ENCODE measurements around the gene ERICH6B. TPM values are rescaled to one million over a fixed set of nuclear protein-coding genes. Genes with fewer than 3 reads are reported as not detected.

ERICH6B gene
- total and polyA plus RNA-seq, 5 donors = not detected

DNA sequence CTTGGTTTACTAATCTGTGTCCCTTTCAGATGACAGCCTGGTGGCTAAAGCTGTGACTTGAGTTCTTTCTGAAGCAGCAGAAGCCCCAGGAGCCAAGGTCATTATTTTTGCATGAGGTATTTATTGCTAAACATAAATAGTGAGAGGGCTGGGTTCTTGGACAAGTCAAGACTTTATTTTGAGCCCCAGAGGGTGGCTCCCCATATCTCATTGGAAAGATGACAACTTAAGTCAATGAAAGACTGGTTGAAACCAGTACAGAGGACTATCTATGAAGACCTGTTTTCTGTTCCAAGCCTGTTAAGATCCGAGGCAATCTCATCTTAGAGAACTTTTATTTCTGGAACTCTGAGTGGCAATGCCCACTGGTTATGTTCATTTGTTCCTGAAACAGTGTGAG is 14.4 kb upstream of the ERICH6B start:
- no peaks in the 10 kb centered on the region for H3K27me3 ChIP-seq (ENCODE audit: control insufficient read depth, insufficient read depth)
- no peak for DNase-seq
- 62% methylated on average over 1 of the region's 1 CpG for WGBS
- H3K4me3 ChIP-seq (ENCODE audit: low read length) = no peak overlapping the region
- ATAC-seq = no peak
- H3K9me3 ChIP-seq (ENCODE audit: control insufficient read depth, low read length) = no peaks in the 10 kb centered on the region
- H3K4me1 ChIP-seq (ENCODE audit: control insufficient read depth, insufficient read depth, low read length) = peaks cover 1% of the 10 kb centered on the region
- intact Hi-C loops (cut with DNase I) = no loop called here
- H3K27ac ChIP-seq (ENCODE audit: low read length) = no peak overlapping the region

DNA sequence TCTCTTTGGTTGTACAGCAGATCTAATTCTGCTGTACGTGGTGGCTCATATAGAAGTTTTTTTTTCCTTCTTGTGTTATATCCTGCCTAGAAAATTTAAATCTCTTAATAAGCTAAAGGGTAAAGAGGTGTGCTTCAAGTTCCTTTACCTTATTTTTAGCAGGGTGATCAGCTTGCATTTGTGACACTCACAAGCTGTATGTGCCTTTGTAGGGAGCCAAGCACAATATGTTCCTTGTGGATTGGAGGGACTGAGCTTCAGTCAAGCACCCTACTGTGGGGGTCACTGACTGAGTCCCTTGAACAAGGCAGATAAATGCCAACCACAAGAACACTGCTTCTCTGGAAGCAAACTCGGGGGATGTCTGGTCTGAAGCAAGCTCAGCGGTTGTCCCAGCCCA is 12.6 kb upstream of the ERICH6B start:
- no peaks in the 10 kb centered on the region for H3K9me3 ChIP-seq (ENCODE audit: control insufficient read depth, low read length)
- H3K4me3 ChIP-seq (ENCODE audit: low read length) = no peak overlapping the region
- 79% methylated on average over 3 of the region's 3 CpGs for WGBS
- H3K27me3 ChIP-seq (ENCODE audit: control insufficient read depth, insufficient read depth) = no peaks in the 10 kb centered on the region
- intact Hi-C loops (cut with DNase I) = no loop called here
- peaks cover 1% of the 10 kb centered on the region for H3K4me1 ChIP-seq (ENCODE audit: control insufficient read depth, insufficient read depth, low read length)
- ATAC-seq (no peak), DNase-seq (no peak)
- no peak overlapping the region for H3K27ac ChIP-seq (ENCODE audit: low read length)

DNA sequence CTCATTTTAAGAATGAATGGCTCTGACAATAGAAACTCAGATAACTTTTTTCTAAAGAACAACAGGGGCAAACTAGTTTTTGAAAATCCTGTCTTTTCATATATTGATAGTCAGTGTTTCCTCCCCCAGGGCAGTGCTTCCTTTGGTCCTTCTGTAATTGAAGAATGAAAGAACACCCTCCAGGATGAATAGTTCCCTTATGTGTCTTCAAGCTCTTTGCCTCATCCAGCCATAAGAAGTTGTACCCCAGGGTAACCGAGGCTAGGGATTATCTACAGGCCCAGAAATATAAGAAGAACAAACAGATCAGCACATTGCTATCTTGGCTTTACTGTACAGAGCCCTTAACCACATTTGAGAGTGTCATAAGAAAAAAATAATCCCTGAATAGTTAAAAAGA is 12.1 kb upstream of the ERICH6B start:
- Histone ChIP-seq H3K27ac (ENCODE audit: low read length) (no peak overlapping the region), H3K4me1 (ENCODE audit: control insufficient read depth, insufficient read depth, low read length) (peaks cover 1% of the 10 kb centered on the region), H3K9me3 (ENCODE audit: control insufficient read depth, low read length) (no peaks in the 10 kb centered on the region), H3K4me3 (ENCODE audit: low read length) (no peak overlapping the region), H3K27me3 (ENCODE audit: control insufficient read depth, insufficient read depth) (no peaks in the 10 kb centered on the region)
- ATAC-seq = no peak
- intact Hi-C loops (cut with DNase I) = no loop called here
- no peak for DNase-seq
- WGBS = 51% methylated on average over 1 of the region's 1 CpG

DNA sequence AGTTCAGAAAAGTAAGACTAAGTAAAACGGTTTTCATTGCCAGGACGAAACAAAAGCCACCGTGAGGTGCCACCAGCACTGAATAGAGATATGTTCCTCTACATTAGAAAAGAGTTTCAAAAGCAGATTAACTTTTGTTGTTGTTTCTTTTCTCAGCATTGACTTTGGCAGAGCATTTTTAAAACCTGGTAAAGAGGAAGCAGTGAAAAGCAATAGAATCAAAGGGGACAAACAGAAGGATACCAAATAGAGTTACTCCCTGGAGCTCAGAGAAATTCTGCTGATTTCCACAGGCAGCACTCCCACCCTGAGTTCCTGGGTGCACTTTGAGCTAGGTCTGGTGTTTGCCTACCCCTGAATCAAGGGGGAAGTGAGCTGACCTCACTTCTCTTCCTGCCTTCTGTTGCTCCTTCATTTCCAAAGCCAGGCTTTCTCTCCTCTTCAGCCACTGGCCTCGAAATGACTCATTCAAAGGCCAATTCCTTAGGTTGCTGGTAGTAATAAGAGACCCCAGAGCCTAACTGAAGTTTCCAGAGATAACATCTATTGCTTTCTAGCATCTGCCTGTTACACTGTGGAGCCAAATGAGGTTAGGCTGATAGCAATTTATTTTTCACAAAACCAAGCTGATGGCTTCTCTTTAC is 11.3 kb upstream of the ERICH6B start:
- Histone ChIP-seq H3K27me3 (ENCODE audit: control insufficient read depth, insufficient read depth) (no peaks in the 10 kb centered on the region), H3K4me3 (ENCODE audit: low read length) (no peak overlapping the region), H3K27ac (ENCODE audit: low read length) (no peak overlapping the region), H3K9me3 (ENCODE audit: control insufficient read depth, low read length) (no peaks in the 10 kb centered on the region), H3K4me1 (ENCODE audit: control insufficient read depth, insufficient read depth, low read length) (peaks cover 1% of the 10 kb centered on the region)
- WGBS = 47% methylated on average over 4 of the region's 4 CpGs
- ATAC-seq (no peak), DNase-seq (no peak)
- intact Hi-C loops (cut with DNase I) = no loop called here

DNA sequence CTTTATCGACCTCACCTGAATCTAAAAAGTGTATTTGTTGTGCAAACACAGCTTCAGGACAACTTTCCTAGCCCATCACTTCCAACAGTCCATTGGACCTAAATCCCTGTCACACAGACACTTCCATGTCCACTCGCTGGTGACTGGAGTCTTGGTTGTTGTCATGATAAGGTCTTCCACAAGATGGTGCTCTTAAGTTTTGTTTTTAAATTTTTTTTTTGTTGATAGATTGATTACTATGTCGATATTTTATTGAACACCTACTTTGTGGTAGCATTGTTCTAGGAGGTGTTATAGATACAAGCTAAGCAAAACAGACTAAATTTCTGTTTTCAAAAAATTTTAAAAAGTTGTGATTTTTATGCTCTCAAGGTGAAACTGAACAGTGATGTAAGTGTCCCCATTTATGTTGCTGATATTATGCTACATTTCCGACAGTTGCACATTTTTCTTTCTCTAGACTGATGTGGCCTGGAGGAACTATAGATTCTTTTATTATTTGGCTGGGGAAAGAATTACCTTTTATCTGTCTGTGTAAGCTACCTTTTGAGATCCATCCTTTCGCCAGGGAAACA is 8.1 kb upstream of the ERICH6B start:
- Histone ChIP-seq H3K4me1 (ENCODE audit: control insufficient read depth, insufficient read depth, low read length) (peaks cover 1% of the 10 kb centered on the region), H3K27me3 (ENCODE audit: control insufficient read depth, insufficient read depth) (no peaks in the 10 kb centered on the region), H3K4me3 (ENCODE audit: low read length) (no peak overlapping the region), H3K9me3 (ENCODE audit: control insufficient read depth, low read length) (no peaks in the 10 kb centered on the region), H3K27ac (ENCODE audit: low read length) (no peak overlapping the region)
- DNase-seq = no peak
- intact Hi-C loops (cut with DNase I) = no loop called here
- ATAC-seq = no peak
- 43% methylated on average over 5 of the region's 5 CpGs for WGBS

DNA sequence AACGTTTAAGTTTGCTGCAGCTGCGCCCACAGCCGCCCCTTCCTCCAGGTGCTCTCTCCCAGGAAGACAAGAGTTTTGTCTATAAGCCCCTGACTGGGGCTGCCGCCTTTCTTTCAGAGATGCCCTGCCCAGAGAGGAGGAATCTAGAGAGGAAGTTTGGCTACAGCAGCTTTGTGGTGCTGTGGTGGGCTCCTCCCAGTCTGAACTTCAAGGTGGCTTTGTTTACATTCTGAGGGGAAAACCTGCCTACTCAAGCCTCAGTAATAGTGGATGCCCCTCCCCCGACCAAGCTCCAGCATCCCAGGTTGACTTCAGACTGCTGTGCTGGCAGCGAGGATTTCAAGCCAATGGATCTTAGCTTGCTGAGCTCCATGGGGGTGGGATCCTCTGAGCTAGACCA is 6.4 kb upstream of the ERICH6B start:
- DNase-seq (no peak), ATAC-seq (no peak)
- H3K4me1 ChIP-seq (ENCODE audit: control insufficient read depth, insufficient read depth, low read length) = no peaks in the 10 kb centered on the region
- no peak overlapping the region for H3K4me3 ChIP-seq (ENCODE audit: low read length)
- no peaks in the 10 kb centered on the region for H3K9me3 ChIP-seq (ENCODE audit: control insufficient read depth, low read length)
- H3K27ac ChIP-seq (ENCODE audit: low read length) = no peak overlapping the region
- H3K27me3 ChIP-seq (ENCODE audit: control insufficient read depth, insufficient read depth) = no peaks in the 10 kb centered on the region
- WGBS = 37% methylated on average over 6 of the region's 6 CpGs
- intact Hi-C loops (cut with DNase I) = no loop called here

DNA sequence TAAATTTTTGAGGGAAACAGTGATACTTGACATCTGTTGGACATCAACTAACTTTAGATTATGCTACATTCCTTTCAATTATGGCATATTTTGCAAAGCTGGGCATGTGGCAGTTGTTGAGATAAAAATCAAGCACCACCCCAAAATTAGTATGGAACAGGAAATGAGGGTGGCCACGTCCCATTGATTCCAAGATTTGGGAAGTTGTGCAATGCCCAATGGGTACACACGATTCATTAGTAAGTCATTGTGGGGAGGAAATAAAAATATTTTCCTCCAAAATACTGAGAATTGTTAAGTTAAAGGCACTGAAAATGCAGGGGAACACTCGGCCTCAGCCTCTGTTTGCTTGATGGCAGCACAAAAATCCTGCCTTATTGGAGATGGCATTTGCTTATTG is 7.6 kb downstream of the ERICH6B start:
- Histone ChIP-seq H3K4me1 (ENCODE audit: control insufficient read depth, insufficient read depth, low read length) (no peaks in the 10 kb centered on the region), H3K4me3 (ENCODE audit: low read length) (no peak overlapping the region), H3K27me3 (ENCODE audit: control insufficient read depth, insufficient read depth) (no peaks in the 10 kb centered on the region), H3K27ac (ENCODE audit: low read length) (no peak overlapping the region), H3K9me3 (ENCODE audit: control insufficient read depth, low read length) (no peaks in the 10 kb centered on the region)
- intact Hi-C loops (cut with DNase I) = no loop called here
- ATAC-seq (no peak), DNase-seq (no peak)
- 52% methylated on average over 3 of the region's 3 CpGs for WGBS

DNA sequence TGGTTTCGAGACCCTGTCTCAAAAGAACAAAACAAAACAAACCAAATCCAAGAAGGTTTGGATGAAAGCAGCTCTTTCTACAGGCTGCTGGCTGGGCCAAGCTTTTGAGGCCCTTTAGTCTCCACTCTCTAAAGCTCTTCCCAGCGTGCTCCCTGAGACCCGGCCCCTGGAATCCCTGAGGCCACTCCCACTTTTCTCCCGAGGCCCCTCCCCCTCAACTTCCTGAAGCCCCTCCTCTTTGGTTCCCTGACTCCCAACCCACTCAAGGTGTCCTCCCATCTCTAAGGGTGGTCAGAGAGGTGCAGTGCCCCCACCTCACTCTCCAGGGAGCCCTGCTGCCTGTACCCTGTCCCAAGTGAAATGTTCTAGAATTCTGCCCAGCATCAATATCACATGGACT is 10.6 kb downstream of the ERICH6B start:
- Histone ChIP-seq H3K27me3 (ENCODE audit: control insufficient read depth, insufficient read depth) (no peaks in the 10 kb centered on the region), H3K4me1 (ENCODE audit: control insufficient read depth, insufficient read depth, low read length) (no peaks in the 10 kb centered on the region), H3K27ac (ENCODE audit: low read length) (no peak overlapping the region), H3K9me3 (ENCODE audit: control insufficient read depth, low read length) (no peaks in the 10 kb centered on the region), H3K4me3 (ENCODE audit: low read length) (no peak overlapping the region)
- 58% methylated on average over 4 of the region's 4 CpGs for WGBS
- no peak for DNase-seq
- ATAC-seq = no peak
- intact Hi-C loops (cut with DNase I) = no loop called here

DNA sequence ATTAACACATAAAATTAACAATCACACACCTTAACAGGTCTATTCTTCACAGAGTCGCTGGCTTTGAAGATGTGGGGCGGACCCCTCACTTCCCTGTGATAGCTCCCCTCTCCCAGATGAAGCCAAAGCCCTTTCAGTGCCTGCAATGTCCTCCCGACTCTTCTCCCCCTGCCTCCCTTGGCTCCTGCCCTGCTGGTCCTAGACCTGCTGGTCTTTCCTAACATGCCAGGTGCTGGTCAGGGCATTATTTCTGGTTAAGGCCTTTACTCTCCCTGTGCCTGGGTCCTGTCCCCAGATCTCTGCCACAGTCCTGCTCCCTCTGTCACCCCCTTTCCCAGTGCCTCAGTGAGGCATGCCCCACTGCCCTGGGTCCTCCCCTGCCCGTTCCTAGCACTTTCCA is 12.2 kb downstream of the ERICH6B start:
- Histone ChIP-seq H3K27ac (ENCODE audit: low read length) (no peak overlapping the region), H3K27me3 (ENCODE audit: control insufficient read depth, insufficient read depth) (no peaks in the 10 kb centered on the region), H3K4me1 (ENCODE audit: control insufficient read depth, insufficient read depth, low read length) (no peaks in the 10 kb centered on the region), H3K4me3 (ENCODE audit: low read length) (no peak overlapping the region), H3K9me3 (ENCODE audit: control insufficient read depth, low read length) (no peaks in the 10 kb centered on the region)
- WGBS = 91% methylated on average over 4 of the region's 4 CpGs
- DNase-seq = no peak
- no peak for ATAC-seq
- intact Hi-C loops (cut with DNase I) = no loop called here

DNA sequence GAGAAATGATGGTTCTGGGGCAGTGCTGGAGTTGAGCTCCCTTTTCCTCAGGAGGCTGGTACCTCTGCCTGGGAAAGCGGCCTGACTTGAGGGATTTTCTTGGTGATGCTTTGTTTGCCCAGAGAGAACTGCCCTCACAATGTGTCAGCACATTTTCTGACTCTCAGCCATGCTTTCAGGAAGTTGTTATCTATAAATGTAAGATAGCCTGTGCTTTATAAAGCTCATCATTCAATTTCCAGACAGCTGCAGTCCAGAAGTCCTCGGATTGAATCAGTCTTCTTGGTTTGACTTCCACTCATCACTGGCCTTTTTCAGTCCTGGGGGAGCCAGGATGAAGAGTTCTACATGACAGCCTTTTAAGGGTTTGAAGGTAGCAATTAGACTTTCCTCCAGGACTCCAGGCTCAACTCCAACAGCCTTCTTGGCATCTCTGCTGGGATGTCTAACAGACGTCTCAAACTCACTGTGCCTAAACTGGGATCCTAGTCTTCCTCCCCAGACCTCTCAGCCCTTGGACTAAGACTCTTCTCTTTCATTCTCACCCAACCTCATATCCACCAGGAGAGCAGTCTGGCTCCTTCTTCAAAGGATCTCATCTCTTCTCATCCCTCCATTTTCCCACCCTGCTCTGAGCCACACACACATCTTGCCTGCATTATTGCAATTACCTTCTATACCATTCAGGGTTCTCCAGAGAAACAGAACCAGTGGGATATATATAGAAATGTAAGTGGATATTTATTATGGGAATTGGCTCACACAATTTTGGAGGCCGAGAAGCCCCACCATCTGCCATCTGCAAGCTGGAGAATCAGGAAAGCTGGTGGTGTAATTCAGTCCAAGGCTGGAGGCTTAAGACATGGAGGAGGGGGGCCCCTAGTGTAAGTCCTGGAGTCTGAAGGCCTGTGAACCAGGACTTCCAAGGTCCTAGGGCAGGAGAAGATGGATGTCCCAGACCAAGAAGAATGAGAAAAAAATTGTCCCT is 13.1 kb downstream of the ERICH6B start:
- no peak for DNase-seq
- WGBS = 34% methylated on average over 4 of the region's 4 CpGs
- Histone ChIP-seq H3K27ac (ENCODE audit: low read length) (no peak overlapping the region), H3K4me3 (ENCODE audit: low read length) (no peak overlapping the region), H3K27me3 (ENCODE audit: control insufficient read depth, insufficient read depth) (no peaks in the 10 kb centered on the region), H3K9me3 (ENCODE audit: control insufficient read depth, low read length) (no peaks in the 10 kb centered on the region), H3K4me1 (ENCODE audit: control insufficient read depth, insufficient read depth, low read length) (no peaks in the 10 kb centered on the region)
- intact Hi-C loops (cut with DNase I) = no loop called here
- ATAC-seq = no peak

DNA sequence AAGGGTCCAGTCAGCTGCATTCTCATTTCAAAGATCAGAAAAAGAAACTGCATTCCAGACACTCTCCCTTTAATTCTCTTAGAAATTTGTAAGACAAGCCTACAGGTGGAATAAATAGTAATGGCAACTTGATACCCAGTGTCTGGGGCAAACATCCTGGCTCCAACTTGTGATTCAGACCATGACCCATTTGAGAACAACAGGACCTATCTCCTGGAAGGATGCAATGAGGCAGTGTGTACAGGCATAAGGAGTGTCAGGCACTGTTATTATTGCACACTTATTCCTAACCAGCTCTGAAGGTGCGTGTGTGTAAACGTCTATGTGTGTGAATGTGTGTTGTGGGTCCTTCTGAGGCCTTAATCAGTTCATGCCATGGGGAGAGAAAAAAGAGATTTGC is 13.9 kb downstream of the ERICH6B start:
- Histone ChIP-seq H3K27ac (ENCODE audit: low read length) (no peak overlapping the region), H3K9me3 (ENCODE audit: control insufficient read depth, low read length) (no peaks in the 10 kb centered on the region), H3K27me3 (ENCODE audit: control insufficient read depth, insufficient read depth) (no peaks in the 10 kb centered on the region), H3K4me3 (ENCODE audit: low read length) (no peak overlapping the region), H3K4me1 (ENCODE audit: control insufficient read depth, insufficient read depth, low read length) (no peaks in the 10 kb centered on the region)
- no peak for ATAC-seq
- no peak for DNase-seq
- WGBS = 65% methylated on average over 2 of the region's 2 CpGs
- intact Hi-C loops (cut with DNase I) = no loop called here

All from right cardiac atrium (tissue), 5 donors.